Measurements from ENCODE around the gene TIMM10.

Gene TIMM10

GRCh38 chr11:57530596-57531507, at the start of gene TIMM10:
Gene TIMM10 (minus strand): TSS chr11:57530754. CDS start chr11:57530189, 565 bp downstream.
- DNase-seq: peak; percentile 98

DNA sequence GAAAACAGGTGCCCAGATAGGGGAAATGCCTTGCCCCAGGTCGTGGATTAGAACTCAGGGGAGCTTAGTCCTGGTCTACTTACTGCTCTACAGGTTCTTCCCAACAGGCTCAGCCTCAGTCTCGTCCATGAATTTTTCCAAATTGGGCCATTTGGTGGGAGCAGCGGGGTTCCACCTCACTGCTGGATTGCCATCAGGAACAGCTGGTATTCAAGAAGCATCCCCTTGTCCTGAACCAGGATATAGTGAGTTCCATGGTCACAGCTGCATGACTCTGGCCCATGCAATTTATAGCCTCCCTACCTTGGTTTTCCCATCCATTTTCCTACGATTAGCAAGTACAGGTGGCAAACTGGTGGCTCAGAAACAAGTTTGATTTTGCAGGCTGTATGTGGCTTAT, 43.5 kb upstream of the TIMM10 start:
- DNase-seq: no peak

DNA sequence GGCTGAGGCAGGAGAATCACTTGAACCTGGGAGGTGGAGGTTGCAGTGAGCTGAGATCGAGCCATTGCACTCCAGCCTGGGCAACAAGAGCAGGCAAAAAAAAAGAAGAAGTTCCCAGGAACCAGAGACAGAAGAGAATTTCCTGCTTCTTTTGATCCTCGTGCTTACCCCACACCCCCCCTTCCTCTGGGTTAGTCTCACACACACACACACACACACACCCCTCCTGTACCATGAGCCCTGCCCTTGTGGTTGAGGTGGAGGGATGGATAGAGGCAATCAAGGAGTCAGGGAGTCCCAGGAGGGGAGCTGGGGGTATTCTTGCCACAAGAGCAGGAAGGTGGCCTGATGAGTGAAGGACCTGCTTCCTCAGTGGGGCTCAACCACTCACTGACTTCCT, 41.1 kb upstream of the TIMM10 start:
- DNase-seq: peak; percentile 62

DNA sequence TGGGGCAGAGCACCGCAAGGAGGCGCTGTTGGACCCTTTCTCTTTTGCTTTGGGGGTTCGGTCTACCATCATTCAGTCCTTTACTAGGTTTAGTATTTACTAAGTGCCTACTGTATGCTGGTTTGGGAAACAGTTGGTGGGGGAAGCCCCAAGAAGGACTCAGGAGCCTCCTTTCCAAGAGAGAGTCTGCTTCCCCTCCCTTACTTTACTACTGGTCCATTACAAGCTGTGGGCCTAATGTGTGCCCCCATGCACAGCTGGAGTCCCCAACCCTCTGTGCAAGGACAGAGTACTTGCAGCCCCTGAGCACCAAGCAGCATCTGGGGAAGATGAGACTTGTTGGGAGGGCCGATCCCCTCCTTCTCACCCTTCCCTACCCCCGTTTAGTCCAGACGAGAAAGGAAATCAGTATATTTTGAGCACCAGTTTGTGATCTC, 37.8 kb upstream of the TIMM10 start:
- peak; percentile 71 for DNase-seq

DNA sequence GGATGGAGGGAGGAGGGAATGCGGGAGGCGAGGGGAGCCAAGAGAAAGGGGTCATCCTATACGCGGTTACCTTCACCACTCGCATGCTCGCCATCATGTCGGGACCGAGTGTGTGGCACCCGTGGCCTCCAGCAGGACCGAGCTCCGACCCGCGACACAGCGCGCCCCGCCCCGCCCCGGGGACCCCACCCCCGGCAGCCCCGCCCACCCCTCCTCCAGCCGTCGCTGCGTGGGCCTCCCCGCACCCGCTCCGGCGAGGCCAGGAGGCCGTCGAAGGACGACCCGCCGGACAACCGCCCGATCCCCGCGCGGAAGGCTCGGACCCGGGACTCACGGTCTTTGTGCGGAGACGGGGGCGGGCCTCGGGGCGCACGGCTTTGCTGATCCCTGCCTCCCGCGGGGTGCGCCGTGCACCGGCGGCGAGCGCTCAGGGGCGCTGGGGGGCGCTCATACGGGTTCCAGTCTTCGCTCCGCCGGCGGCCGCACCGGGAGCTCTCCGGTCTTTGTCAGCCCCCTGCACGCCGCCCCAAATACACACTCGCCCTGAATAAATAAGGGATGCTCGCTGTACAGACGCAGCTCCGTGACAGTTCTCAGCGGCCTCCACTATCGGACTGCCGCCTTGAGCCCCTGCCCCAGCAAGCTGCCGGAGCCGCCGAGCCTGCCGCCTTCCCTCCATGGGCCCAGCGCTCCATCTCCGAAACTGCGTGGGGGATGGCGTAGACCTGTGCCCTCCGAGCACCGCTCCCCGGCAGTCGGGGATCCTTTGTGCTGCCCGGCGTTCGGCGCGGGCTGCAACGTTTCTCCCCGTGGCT, 37.2 kb upstream of the TIMM10 start, which contains the start of gene UBE2L6:
Gene UBE2L6 (minus strand): TSS at position 158 of the 815 bp plus-strand sequence. CDS start 61 bp downstream, at position 97.
- no peak for DNase-seq

- no peak for DNase-seq
Observed at GRCh38 chr11:57566905-57567514, 36.5 kb upstream of the TIMM10 start.

- peak; percentile 64 for DNase-seq
Observed at GRCh38 chr11:57566005-57566904, 35.7 kb upstream of the TIMM10 start.

GRCh38 chr11:57562596-57562995, 32.0 kb upstream of the TIMM10 start:
- DNase-seq: no peak

DNA sequence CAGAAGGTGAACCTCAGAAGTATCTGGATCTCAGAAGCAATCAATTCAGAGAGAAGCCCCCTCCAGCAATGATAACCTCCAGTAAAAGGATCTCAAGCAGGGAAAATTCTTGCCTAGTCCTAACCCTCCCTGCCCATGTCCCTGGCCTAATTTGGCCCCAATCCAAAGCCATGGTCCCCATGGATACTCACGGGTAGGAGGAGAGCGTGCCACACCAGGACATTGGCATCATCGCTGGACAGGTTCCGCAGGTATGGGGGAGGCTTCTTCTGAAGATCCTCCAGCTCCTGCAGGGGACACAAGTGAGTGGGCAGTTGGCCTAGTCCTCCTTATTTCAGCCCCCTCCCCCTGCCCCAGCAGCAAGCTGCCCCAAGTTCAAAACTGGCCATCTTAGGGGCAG, 29.6 kb upstream of the TIMM10 start:
- DNase-seq: no peak

GRCh38 chr11:57556041-57556440, 25.5 kb upstream of the TIMM10 start:
- no peak for DNase-seq

- DNase-seq: no peak
Observed at GRCh38 chr11:57555393-57555792, 24.8 kb upstream of the TIMM10 start.

GRCh38 chr11:57552479-57552878, 21.9 kb upstream of the TIMM10 start:
- no peak for DNase-seq

DNA sequence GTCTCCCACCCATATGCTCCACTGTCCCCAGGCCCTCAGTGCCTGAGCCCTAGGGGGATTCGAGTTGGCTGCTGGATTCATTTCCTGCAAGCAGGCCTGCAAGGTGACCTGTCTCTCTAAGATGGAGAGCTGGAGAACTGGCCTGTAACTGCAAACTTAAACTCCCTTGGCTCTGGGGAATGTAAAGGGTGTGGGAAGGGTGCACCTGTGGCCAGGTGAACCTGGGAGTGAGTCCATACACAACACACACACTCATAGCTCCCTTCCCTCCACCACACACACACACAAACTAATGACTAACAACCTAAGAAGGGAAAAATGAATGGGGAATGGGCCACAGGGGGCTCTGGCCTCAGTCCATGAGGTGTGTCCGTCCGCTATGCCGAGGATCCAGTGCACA, 21.4 kb upstream of the TIMM10 start:
- no peak for DNase-seq

DNA sequence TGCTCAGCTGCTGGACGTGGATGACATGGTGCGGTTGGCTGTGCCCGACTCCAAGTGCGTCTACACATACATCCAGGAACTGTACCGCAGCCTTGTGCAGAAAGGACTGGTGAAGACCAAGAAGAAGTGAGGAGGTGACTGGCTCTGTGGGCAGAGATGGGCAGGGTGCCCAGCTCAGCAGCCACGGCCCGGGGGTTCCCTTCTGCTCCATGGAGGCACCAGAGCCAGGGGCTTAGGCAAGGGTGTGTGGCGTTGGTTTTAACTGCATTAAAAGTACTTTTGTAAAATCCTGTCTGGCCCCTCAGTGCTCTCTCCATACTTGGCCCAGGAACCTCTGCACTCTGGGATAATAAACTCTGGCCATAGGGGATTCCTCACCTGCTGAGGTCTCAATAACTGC, 19.4 kb upstream of the TIMM10 start:
- no peak for DNase-seq

DNA sequence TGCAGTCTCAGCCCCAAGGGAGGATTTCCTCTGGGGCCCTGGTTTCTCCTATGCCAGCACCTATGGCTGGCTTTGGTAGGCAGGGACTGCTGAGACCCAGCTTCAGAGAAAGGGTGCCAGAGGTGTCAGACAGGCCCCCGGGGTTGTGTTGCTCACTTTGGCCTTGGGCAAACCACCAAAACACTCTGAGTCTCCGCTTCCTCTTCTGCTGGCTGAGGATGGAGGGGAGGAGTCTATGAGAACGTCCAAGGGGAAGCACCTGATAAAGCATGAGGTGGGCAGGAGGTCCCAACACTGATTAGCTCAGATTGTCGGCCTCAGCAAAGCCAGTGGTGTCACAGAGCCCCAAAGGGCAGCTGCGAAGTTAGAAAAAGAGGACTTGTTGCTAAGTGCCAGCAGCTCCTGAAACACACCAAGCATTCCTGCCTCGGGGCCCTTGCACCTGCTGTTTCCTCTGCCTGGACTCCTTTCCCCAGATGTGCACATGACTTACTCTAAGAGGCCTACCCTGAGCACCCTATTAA, 17.4 kb upstream of the TIMM10 start:
- DNase-seq: peak; percentile 72

DNA sequence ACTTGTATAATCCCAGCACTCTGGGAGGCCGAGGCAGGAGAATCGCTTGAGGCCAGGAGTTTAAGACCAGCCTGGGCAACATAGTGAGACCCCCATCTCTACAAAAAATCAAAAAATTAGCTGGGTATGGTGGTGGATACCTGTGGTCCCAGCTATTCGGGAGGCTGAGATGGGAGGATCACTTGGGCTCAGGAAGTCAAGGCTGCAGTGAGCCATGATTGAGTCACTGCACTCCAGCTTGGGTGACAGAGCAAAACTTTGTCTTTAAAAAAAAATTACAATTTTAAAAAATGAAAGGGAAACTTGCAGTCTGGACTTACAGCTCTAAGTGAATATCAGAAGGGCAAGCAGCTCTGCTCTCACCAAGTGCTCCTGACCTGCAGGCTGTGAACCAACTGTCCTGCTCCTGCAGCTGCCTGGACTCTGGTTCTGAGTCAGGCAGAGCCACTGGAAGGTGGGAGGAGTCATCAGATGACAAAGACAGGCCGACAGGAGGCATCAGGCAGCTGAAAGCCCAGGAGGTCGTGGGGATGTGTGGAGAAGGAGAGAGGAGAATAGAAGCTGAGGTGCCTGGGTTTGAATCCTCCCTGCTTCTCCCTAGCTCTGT, 16.4 kb upstream of the TIMM10 start:
- DNase-seq: peak; percentile 44

- DNase-seq: no peak
Observed at GRCh38 chr11:57546451-57546850, 15.9 kb upstream of the TIMM10 start.

DNA sequence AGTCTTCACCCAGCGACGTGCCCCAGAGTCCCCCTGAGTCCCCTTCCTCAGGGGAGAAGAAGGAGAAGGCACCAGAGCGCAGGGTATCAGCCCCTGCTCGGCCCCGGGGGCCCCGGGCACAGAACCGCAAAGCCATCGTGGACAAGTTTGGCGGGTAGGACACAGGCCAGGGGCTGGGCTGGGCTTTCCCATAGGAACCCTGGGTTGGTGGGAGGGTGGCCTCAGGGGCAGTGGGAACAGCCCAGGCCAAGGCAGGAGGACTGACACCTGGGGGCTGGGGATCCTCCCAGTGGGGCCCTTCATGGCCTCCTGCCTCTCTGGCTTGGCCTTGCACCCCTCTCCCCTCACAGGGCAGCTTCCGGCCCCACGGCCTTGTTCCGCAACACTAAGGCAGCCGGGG, 15.3 kb upstream of the TIMM10 start:
- DNase-seq: no peak

DNA sequence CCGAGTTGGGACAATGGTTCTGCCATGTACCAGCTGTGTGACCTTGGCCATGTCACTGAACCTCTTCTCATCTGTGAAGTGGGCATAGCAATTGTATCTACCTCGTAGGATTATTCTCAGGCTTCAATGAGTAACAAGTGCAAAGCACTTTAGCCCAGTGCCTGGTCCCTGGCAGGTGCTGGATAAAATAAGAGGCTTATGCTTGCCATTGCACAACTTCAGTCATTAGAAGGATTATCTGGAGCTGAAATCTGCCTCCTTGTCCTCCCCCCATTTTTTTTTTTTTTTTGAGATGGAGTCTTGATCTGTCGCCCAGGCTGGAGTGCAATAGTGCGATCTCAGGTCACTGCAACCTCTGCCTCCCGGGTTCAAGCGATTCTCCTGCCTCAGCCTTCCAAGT, 14.0 kb upstream of the TIMM10 start:
- DNase-seq: no peak

DNA sequence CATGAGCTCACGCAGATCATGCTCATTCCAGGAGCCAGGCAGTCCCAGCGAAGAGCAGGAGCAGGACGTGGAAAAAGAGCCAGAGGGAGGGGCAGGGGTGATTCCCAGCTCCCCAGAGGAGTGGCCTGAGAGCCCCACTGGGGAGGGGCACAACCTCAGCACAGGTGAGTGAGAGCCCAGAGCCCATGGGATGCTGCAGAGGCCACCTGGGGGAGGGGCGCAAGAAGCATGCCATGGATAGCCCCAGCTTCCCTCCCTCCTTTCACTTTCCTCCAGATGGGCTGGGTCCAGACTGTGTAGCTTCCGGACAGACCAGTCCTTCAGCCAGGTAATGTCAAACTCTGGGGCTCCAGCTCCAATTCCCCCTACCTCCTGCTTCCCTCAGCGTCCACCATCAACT, 13.0 kb upstream of the TIMM10 start:
- no peak for DNase-seq

DNA sequence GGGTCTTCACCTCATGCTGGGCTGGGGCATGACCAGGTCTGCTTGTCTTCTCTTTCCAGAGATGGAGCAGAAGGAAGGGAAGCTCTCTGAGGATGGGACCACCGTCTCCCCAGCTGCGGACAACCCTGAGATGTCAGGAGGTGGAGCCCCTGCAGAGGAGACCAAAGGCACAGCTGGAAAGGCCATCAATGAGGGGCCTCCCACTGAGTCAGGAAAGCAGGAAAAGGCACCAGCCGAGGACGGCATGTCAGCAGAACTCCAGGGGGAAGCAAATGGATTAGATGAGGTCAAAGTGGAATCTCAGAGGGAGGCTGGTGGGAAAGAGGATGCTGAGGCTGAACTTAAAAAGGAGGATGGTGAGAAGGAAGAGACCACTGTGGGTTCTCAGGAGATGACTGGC, 12.0 kb upstream of the TIMM10 start:
- no peak for DNase-seq

- no peak for DNase-seq
Observed at GRCh38 chr11:57541169-57541568, 10.6 kb upstream of the TIMM10 start.
